NT2/D1 (cell line): ENCODE results near the gene WAS.
"Not testable (repeated sequence)": the region's sequence is repeated elsewhere in the genome, so short reads cannot be mapped to it uniquely, and the experiment has no call there.

Experiments used
- DNase-seq: peaks from one replicate; pipeline ENCODE4 v3.0.0-alpha.2; 2011; ENCODE audit warnings: low read depth, low spot score
- H3K27me3 ChIP-seq: 2 replicates; pipeline ENCODE4 v1.6.0; 2011; ENCODE audit warnings: mild to moderate bottlenecking; ENCODE audit not compliant: insufficient read length, insufficient read depth
- H3K36me3 ChIP-seq: 2 replicates; pipeline ENCODE4 v1.6.1; 2011; ENCODE audit warnings: mild to moderate bottlenecking, low read length, mixed read lengths; ENCODE audit not compliant: insufficient read depth, insufficient read length
- H3K4me1 ChIP-seq: 2 replicates; pipeline ENCODE4 v1.5.1; 2011; ENCODE audit not compliant: insufficient read depth, insufficient read length
- H3K4me3 ChIP-seq: 2 replicates; pipeline ENCODE4 v1.5.1; 2011; ENCODE audit warnings: low read depth; ENCODE audit not compliant: insufficient read length
- H3K9ac ChIP-seq: 2 replicates; pipeline ENCODE4 v1.6.0; 2011; ENCODE audit warnings: low read depth; ENCODE audit not compliant: insufficient read length
- H3K9me3 ChIP-seq: 2 replicates; pipeline ENCODE4 v1.5.1; 2011; ENCODE audit warnings: mild to moderate bottlenecking, low read length; ENCODE audit not compliant: insufficient read depth
- SUZ12 ChIP-seq: IDR thresholded peaks from 2 replicates; pipeline ENCODE4 v1.6.1; 2011; ENCODE audit not compliant: insufficient read length, insufficient read depth; ENCODE audit errors: extremely low read depth
- YY1 ChIP-seq: IDR thresholded peaks from 2 replicates; pipeline ENCODE4 v1.6.1; 2011; ENCODE audit not compliant: insufficient read length, insufficient read depth
- ZNF274 ChIP-seq: IDR thresholded peaks from 2 replicates; pipeline ENCODE4 v1.6.1; 2011; ENCODE audit warnings: mild to moderate bottlenecking, low read depth, low read length

WAS gene

DNA sequence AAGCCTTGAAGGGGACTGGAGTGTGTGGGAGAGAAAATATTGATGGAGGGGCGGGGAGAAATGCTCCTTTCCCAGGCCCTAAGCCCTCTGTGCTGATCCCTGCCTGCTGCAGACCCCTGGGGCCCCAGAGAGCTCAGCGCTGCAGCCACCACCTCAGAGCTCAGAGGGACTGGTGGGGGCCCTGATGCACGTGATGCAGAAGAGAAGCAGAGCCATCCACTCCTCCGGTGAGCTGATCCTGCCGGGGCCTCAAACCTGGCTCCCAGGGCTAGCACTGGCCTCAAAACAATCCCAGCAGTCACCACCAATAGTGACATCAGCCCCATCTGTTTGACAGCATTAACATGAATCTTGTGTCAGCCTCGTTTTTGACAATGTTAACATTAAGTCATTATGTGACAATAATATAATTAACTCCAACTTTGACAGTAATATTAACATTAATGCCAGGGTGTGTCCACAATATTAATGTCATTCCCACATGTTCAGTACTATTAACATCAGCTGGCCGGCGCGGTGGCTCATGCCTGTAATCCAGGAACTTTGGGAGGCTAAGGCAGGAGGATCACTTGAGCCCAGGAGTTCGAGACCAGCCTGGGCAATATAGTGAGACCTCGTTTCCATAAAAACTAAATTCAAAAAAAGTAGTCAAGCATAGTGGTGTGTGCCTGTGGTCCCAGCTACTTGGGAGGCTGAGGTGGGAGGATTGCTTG is 5.8 kb downstream of the WAS start:
- TF ChIP-seq YY1: no peak
- TF ChIP-seq ZNF274: no peak
- TF ChIP-seq SUZ12: no peak
- no peak overlapping the region for H3K9ac ChIP-seq
- H3K27me3 ChIP-seq: peaks cover 10% of the 10 kb centered on the region
- peaks cover 2% of the 10 kb centered on the region for H3K4me1 ChIP-seq
- DNase-seq: no peak
- no peak overlapping the region for H3K4me3 ChIP-seq
- H3K9me3 ChIP-seq: no peaks in the 10 kb centered on the region
- no peaks in the 10 kb centered on the region for H3K36me3 ChIP-seq

- not testable (repeated sequence) for DNase-seq, H3K36me3 ChIP-seq, H3K4me3 ChIP-seq, H3K9ac ChIP-seq, H3K9me3 ChIP-seq
- H3K4me1 ChIP-seq: peaks cover 12% of the 10 kb centered on the region
- peaks cover 28% of the 10 kb centered on the region for H3K27me3 ChIP-seq
Observed at GRCh38 chrX:48691746-48692145, 8.1 kb downstream of the WAS start.

DNA sequence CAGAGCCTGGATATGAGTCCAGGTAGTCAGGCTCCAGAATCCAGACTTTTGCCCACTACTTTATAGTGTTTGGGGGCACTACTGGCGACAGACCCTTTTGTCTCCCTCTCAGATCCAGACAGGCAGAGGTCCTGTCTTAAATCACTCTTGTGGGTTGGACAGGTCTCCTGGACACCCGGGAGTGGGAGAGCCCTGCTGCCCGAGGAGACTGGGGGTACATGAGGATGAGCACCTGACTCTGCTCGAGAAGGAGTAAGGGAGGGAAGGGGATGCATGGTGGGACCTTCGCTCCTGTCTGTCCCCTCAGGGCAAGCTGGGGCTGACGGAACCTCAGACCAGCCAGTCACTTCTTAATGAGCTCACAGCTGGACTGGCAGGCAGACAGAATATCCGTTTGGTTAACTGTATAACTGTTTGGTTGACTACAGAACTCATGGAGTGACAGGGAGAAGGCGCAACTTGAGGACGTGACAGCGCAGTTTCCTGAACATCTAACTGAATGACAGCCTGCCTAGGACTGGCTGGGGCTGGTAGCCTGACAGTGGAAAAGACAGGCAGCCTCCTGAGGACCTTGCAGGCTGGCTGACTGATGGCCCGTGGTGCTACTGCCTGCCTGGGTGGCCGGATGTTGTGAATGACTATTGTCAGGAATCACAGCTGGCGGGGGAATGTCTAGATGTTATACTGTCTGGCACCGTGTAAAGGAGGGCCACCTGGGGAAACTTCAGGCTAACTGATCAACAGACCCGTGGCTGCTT is 11.4 kb downstream of the WAS start:
- peak overlapping the region; percentile 88 for H3K9ac ChIP-seq
- no peak for TF ChIP-seq ZNF274
- TF ChIP-seq SUZ12: no peak
- TF ChIP-seq YY1: no peak
- no peak overlapping the region for H3K4me3 ChIP-seq
- H3K9me3 ChIP-seq: no peaks in the 10 kb centered on the region
- H3K4me1 ChIP-seq: peaks cover 19% of the 10 kb centered on the region
- H3K36me3 ChIP-seq: peaks cover 15% of the 10 kb centered on the region
- peaks cover 28% of the 10 kb centered on the region for H3K27me3 ChIP-seq
- DNase-seq: no peak

DNA sequence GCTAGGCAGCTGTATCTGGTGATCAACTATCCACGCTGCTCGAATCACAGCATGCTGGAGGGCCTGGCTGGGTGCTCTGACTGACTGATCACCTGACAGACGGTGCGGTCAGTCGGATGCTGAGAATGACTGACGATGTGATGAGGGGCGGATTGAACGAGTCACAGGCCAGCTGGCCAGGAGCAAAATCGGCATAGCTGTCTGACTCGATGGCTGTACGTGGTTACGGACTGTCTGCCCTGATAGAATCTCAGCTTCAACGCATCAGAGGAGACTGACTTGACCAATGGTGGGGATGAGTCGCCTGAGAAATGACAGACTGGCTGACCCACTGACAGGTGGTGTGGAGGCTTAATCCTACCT is 11.9 kb downstream of the WAS start:
- DNase-seq: no peak
- Histone ChIP-seq H3K27me3 (peaks cover 28% of the 10 kb centered on the region), H3K4me3 (peak overlapping the region; percentile 81), H3K9ac (peak overlapping the region; percentile 88), H3K9me3 (no peaks in the 10 kb centered on the region), H3K4me1 (peaks cover 19% of the 10 kb centered on the region), H3K36me3 (peaks cover 20% of the 10 kb centered on the region)
- TF ChIP-seq YY1 (no peak), SUZ12 (no peak), ZNF274 (no peak)

- TF ChIP-seq SUZ12: no peak
- TF ChIP-seq ZNF274: no peak
- no peak for TF ChIP-seq YY1
- Histone ChIP-seq H3K27me3 (peaks cover 28% of the 10 kb centered on the region), H3K4me3 (peak overlapping the region; percentile 81), H3K9ac (peak overlapping the region; percentile 88), H3K9me3 (no peaks in the 10 kb centered on the region), H3K4me1 (peaks cover 19% of the 10 kb centered on the region), H3K36me3 (peaks cover 24% of the 10 kb centered on the region)
- no peak for DNase-seq
Observed at GRCh38 chrX:48695925-48696300, 12.3 kb downstream of the WAS start.

DNA sequence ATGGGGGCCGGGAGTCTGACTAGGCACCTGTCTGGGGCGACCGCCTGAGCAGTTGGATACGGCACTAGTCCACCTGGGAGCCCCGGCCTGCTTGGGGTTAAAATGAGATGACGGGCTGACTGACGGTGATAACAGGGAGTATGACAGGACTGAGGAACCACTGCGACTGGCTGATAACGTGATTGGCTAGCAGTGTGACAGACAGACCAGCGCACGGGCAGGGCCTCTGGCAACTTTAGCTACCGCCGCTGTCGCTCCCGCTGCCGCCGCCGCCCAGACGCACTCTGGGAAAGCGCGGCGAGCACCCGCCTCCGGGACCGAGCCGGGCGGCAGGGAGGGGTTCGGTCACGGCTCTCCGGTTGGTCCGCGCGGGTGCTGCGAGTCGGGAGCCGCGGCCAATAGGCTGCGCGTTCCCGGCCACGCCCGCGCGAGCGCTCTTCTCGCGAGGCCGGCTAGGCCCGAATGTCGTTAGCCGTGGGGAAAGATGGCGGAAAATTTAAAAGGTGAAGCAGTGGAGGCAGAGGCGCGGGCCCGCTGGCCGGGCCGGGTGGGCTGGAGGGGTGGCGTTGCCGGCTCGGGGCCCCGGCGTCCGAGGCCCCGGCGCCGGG is 12.8 kb downstream of the WAS start, which contains the start of gene SUV39H1:
Gene SUV39H1, plus strand, starts transcription at position 434 of the 608 bp plus-strand sequence. Its CDS starts 51 bp downstream, at position 485.
- Histone ChIP-seq H3K9me3 (no peaks in the 10 kb centered on the region), H3K4me1 (peaks cover 19% of the 10 kb centered on the region), H3K36me3 (peaks cover 29% of the 10 kb centered on the region), H3K27me3 (peaks cover 28% of the 10 kb centered on the region), H3K9ac (peak within 1 kb of the TSS; percentile 88), H3K4me3 (peak within 1 kb of the TSS; percentile 81)
- peak; percentile 79 for DNase-seq
- no peak for TF ChIP-seq YY1
- no peak for TF ChIP-seq ZNF274
- TF ChIP-seq SUZ12: no peak
